HUES48 (cell line): Measurements from ENCODE around the gene MAP3K13.

Source experiments
- H3K27ac ChIP-seq: one replicate; pipeline ENCODE4 v1.7.0; 2013; ENCODE audit warnings: low read depth, low read length, inconsistent platforms
- H3K27me3 ChIP-seq: 2 replicates; pipeline ENCODE4 v1.6.1; 2013; ENCODE audit warnings: mild to moderate bottlenecking, low read length; ENCODE audit not compliant: control insufficient read depth, insufficient read depth
- H3K36me3 ChIP-seq: 2 replicates; pipeline ENCODE4 v1.6.1; 2013; ENCODE audit warnings: low read length; ENCODE audit not compliant: control insufficient read depth, insufficient read depth
- H3K4me1 ChIP-seq: 2 replicates; pipeline ENCODE4 v1.6.1; 2013; ENCODE audit warnings: mild to moderate bottlenecking, low read length; ENCODE audit not compliant: control insufficient read depth, insufficient read depth
- H3K4me3 ChIP-seq: 2 replicates; pipeline ENCODE4 v1.5.1; 2013; ENCODE audit warnings: mild to moderate bottlenecking, low read depth, low read length
- H3K9ac ChIP-seq: 2 replicates; pipeline ENCODE4 v1.6.1; 2013; ENCODE audit warnings: mild to moderate bottlenecking, low read depth, low read length, moderate library complexity
- H3K9me3 ChIP-seq: 2 replicates; pipeline ENCODE4 v1.6.1; 2013; ENCODE audit warnings: low read length; ENCODE audit not compliant: control insufficient read depth, insufficient read depth

MAP3K13 gene

GRCh38 chr3:185327062-185327461 is 35.9 kb upstream of the MAP3K13 start:
- no peak overlapping the region for H3K4me3 ChIP-seq
- H3K36me3 ChIP-seq: no peaks in the 10 kb centered on the region

GRCh38 chr3:185328324-185329004 is 34.5 kb upstream of the MAP3K13 start:
- Histone ChIP-seq H3K4me1 (no peaks in the 10 kb centered on the region), H3K9ac (no peak overlapping the region)

More at GRCh38 chr3:185327062-185327461, 35.9 kb upstream of the MAP3K13 start:
- H3K9ac ChIP-seq: no peak overlapping the region
- H3K4me1 ChIP-seq: no peaks in the 10 kb centered on the region
- H3K9me3 ChIP-seq: no peaks in the 10 kb centered on the region
- H3K27me3 ChIP-seq: no peaks in the 10 kb centered on the region
- H3K27ac ChIP-seq: no peak overlapping the region

GRCh38 chr3:185330238-185330637 is 32.7 kb upstream of the MAP3K13 start:
- no peaks in the 10 kb centered on the region for H3K36me3 ChIP-seq
- no peaks in the 10 kb centered on the region for H3K4me1 ChIP-seq
- no peaks in the 10 kb centered on the region for H3K27me3 ChIP-seq
- H3K9me3 ChIP-seq: no peaks in the 10 kb centered on the region
- H3K9ac ChIP-seq: no peak overlapping the region
- H3K4me3 ChIP-seq: no peak overlapping the region
- no peak overlapping the region for H3K27ac ChIP-seq

More at GRCh38 chr3:185328324-185329004, 34.5 kb upstream of the MAP3K13 start:
- Histone ChIP-seq H3K4me3 (no peak overlapping the region), H3K9me3 (no peaks in the 10 kb centered on the region), H3K27me3 (no peaks in the 10 kb centered on the region), H3K36me3 (no peaks in the 10 kb centered on the region), H3K27ac (no peak overlapping the region)

GRCh38 chr3:185330644-185331043 is 32.3 kb upstream of the MAP3K13 start:
- Histone ChIP-seq H3K9me3 (no peaks in the 10 kb centered on the region), H3K27me3 (no peaks in the 10 kb centered on the region), H3K4me3 (no peak overlapping the region), H3K9ac (no peak overlapping the region), H3K36me3 (no peaks in the 10 kb centered on the region), H3K27ac (no peak overlapping the region), H3K4me1 (no peaks in the 10 kb centered on the region)

- Histone ChIP-seq H3K4me3 (no peak overlapping the region), H3K27ac (no peak overlapping the region)
Measured at GRCh38 chr3:185332026-185332735, 30.8 kb upstream of the MAP3K13 start.

GRCh38 chr3:185335799-185336198 is 27.1 kb upstream of the MAP3K13 start:
- Histone ChIP-seq H3K27me3 (no peaks in the 10 kb centered on the region), H3K9me3 (no peaks in the 10 kb centered on the region), H3K4me3 (no peak overlapping the region), H3K36me3 (no peaks in the 10 kb centered on the region), H3K9ac (no peak overlapping the region), H3K4me1 (no peaks in the 10 kb centered on the region), H3K27ac (no peak overlapping the region)

More at GRCh38 chr3:185332026-185332735, 30.8 kb upstream of the MAP3K13 start:
- H3K9me3 ChIP-seq: no peaks in the 10 kb centered on the region
- no peaks in the 10 kb centered on the region for H3K4me1 ChIP-seq
- no peaks in the 10 kb centered on the region for H3K36me3 ChIP-seq
- no peaks in the 10 kb centered on the region for H3K27me3 ChIP-seq
- H3K9ac ChIP-seq: no peak overlapping the region

- H3K9me3 ChIP-seq: no peaks in the 10 kb centered on the region
- no peaks in the 10 kb centered on the region for H3K4me1 ChIP-seq
- no peak overlapping the region for H3K9ac ChIP-seq
- no peaks in the 10 kb centered on the region for H3K36me3 ChIP-seq
- no peak overlapping the region for H3K27ac ChIP-seq
- no peaks in the 10 kb centered on the region for H3K27me3 ChIP-seq
- H3K4me3 ChIP-seq: no peak overlapping the region
Measured at GRCh38 chr3:185337231-185337816, 25.6 kb upstream of the MAP3K13 start.

GRCh38 chr3:185339945-185340344 is 23.0 kb upstream of the MAP3K13 start:
- H3K4me1 ChIP-seq: no peaks in the 10 kb centered on the region
- H3K9me3 ChIP-seq: no peaks in the 10 kb centered on the region
- no peak overlapping the region for H3K27ac ChIP-seq
- no peaks in the 10 kb centered on the region for H3K27me3 ChIP-seq
- H3K4me3 ChIP-seq: no peak overlapping the region
- no peak overlapping the region for H3K9ac ChIP-seq
- H3K36me3 ChIP-seq: no peaks in the 10 kb centered on the region

- Histone ChIP-seq H3K27me3 (no peaks in the 10 kb centered on the region), H3K4me1 (no peaks in the 10 kb centered on the region), H3K27ac (no peak overlapping the region)
Measured at GRCh38 chr3:185340751-185341150, 22.2 kb upstream of the MAP3K13 start.

GRCh38 chr3:185341616-185342458 is 21.1 kb upstream of the MAP3K13 start:
- H3K27ac ChIP-seq: no peak overlapping the region

More at GRCh38 chr3:185340751-185341150, 22.2 kb upstream of the MAP3K13 start:
- H3K4me3 ChIP-seq: no peak overlapping the region
- no peaks in the 10 kb centered on the region for H3K36me3 ChIP-seq
- no peaks in the 10 kb centered on the region for H3K9me3 ChIP-seq
- H3K9ac ChIP-seq: no peak overlapping the region

More at GRCh38 chr3:185341616-185342458, 21.1 kb upstream of the MAP3K13 start:
- Histone ChIP-seq H3K36me3 (no peaks in the 10 kb centered on the region), H3K9ac (no peak overlapping the region), H3K4me1 (no peaks in the 10 kb centered on the region), H3K4me3 (no peak overlapping the region), H3K9me3 (no peaks in the 10 kb centered on the region), H3K27me3 (no peaks in the 10 kb centered on the region)
